HG03175 (cell line): ENCODE data around the gene LRMDA.

ENCODE experiments used
- ATAC-seq: cut with Tn5 transposase; IDR thresholded peaks from one replicate; pipeline ENCODE4 v1.9.1; 2021; ENCODE audit warnings: mild to moderate bottlenecking, moderate library complexity; ENCODE audit not compliant: unreplicated experiment

Gene LRMDA

DNA sequence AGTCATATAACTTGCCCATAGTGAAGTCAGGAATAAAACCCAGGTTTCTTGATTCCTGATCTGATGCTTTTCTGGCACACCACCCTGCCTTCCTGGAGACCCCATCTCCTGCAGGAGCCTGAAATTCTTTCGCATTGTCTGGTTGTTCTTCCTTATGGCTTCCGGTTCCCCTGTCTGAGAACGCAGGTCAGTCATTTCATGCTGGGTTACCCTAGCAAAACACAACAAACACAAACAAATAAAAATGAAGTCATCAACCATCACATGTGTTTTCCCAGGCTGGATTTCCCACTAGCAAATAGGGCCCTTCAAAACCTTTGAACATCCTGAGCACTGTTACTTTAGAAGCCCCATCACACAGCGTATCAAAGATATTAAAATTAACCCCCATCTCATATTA, 569.6 kb downstream of the LRMDA start:
- no peak for ATAC-seq

DNA sequence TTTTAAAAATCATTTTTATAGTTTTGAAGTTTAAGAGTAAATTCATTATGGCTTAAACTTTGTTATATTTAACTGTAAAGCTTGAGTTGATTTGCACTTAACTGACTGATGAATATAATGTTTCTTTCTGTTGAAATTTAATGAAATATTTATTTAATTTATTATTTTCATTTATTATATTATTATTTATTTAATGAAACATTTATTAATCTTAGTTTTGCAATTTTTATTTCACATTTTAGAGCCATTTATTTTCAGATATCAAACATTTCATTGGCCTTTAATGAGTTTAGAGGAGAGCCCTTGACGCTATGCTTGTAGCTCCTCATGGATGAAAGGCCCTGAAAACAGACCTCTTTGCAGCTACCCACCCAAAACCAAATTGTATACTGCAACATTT, 570.0 kb downstream of the LRMDA start:
- ATAC-seq, result no peak

DNA sequence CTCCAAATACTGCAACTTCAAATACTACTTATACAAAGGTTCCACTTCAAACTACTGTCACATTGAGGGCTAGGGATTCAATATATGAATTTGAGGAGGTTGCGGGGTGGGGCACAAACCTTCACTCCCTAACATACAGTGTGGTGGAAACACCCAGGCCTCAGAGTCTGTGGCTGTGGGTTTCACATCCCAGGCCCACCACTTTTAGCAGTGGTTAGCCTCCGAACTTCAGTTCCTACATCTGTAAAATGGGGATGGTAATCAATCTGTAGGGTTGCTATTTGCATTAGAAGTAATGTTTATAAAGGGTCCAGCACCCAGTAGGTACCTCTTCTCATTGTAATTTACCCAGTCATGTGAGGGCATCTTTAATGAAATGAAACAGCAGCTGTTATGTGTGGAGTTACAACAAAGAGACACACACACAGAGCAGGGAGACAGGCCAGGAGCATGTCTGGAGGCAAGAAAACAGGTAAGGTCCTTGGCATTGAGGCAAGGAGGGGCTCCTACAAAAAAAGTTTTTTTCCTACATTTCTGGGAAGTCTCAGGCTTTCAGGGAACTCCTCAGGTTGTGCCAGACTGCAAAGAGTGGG, 570.9 kb downstream of the LRMDA start:
- ATAC-seq, result no peak

DNA sequence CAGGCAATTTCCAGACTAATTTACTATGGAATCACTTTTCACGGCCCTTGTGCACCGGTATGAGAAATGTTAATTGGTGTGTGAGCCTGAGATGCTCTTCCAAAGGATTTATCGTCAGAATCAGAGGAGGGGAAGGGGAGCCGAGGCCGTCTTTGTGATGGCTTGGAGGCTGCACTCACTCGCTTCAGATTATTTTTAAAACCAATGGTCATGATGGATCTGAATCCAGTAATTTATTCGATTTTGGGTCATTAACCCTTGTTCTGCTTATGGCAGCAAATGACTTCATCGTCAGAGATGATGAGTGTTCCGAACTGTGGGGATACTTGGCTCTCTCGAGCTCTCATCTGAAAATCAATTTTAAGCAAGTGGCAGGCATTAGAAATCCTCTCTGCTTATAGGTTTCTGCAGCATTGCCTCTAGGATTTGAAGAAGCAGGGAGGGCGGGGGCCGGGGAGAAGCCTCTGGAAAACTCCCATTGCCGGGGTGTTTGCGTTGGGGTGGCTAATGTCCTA, 576.3 kb downstream of the LRMDA start:
- ATAC-seq, result no peak

DNA sequence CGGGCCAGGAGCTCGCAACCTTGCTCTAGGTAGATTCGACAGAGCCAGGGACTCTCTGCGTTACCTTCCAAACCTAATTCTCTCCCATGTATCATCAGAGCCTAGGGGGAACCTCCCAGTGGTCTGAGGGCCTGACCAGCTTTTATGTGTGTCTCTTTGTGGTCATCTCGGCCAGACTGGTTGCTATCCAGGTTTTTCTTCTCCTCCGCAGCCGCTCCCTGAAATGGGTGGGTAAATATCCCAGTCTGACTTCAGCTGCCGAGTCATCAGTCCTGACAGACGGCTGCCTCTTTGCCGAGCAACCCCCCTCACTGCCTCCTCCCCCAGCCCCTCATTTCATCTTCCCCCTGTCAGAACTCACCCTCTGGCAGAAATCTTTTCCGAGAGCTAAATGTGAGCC, 578.1 kb downstream of the LRMDA start:
- no peak for ATAC-seq

DNA sequence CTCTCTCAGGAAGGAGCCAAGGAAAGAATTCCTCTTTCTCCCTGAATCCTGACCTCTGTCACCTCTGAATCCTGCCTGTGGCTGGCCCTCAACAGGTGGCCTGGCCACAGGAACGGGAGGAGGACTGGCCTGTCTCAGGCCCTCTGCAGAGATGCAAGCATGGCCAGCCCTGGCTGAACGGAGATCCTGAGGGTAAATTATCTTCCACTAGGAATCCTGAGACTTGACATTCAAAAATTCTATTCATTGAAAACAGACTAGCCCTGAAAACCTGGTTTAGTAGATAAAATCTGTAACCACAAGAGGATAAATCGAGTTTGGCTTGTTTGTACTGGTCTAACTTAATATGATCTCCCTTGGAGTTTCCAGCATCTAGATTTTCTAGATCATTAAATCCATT, 579.3 kb downstream of the LRMDA start:
- ATAC-seq, result no peak

DNA sequence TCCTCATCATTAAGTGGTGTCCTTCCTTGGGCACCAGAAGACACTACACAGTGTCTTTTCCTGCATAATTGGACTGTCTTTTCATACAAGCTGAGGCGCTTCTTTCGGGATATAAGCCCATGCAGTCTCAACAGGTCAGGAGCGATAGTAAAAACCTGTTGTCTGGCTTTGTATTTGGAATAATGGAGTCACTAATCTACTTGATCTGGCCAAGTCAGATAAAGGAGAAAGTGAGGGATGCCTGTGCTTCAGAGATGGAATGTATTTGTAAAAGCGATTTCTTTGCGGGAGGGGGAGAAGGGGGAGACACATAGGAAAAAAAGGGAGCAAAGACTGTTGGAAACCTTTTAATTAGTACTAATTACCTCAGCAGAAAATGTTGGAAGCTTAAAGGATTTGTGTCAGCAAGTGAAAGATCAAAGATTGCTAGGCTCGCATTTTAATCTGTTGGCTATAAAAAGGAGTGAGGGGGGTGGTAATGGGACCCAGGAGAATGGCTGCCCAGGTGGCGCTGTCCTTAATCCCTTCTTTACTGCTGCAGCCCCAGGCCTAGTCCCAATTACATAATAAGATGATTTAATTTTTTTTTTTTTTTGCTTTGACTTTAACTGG, 581.4 kb downstream of the LRMDA start:
- ATAC-seq, result no peak

DNA sequence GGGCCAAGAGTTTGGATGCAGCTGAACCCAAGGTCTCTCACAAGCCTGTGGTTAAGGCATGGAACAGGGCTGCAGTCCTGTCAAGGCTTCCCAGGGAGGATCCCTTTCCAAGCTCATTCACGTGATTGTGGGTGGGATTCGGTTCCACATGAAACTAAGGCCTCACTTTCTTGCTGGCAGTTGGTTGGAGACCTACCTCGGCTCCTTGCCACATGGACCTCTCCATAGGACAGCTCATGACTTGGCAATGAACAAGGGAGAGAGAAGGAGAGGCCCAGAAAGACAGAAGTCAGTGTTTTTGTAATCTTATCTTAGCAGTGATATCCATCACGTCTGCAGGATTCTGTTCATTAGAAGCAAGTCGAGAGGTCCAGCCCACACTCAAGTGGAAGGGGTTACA, 583.8 kb downstream of the LRMDA start:
- ATAC-seq, result no peak

DNA sequence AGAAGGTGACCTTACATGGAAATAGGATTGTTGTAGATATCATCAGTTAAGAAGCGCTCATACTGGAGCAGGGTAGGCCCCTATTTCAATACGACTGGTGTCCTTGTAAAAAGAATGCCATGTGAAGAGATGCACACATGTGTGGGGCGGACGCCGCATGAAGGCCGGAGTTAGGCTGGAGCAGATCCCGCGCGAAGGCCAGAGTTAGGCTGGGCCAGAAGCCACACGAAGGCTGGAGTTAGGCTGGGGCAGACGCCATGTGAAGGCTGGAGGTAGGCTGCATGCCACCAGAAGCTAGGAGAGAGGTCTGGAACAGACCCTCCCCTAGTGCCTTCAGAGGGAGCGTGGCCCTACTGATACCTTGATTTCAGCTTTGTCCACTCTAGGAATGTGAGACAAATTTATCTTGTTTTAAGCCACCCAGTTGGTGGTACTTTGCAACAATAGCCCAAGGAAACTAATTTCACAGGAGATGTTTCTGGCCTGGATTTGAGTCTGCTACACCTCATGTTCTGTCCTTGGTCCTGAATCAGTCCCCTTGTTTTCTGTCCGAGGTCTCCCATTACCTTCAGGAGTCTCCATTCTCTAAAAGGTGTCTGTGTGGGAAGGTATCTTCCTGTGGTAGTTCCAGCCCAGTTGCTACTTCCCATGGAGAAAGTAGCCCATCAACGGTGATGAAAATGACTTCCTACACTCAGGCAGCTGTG, 585.8 kb downstream of the LRMDA start:
- ATAC-seq, result no peak

DNA sequence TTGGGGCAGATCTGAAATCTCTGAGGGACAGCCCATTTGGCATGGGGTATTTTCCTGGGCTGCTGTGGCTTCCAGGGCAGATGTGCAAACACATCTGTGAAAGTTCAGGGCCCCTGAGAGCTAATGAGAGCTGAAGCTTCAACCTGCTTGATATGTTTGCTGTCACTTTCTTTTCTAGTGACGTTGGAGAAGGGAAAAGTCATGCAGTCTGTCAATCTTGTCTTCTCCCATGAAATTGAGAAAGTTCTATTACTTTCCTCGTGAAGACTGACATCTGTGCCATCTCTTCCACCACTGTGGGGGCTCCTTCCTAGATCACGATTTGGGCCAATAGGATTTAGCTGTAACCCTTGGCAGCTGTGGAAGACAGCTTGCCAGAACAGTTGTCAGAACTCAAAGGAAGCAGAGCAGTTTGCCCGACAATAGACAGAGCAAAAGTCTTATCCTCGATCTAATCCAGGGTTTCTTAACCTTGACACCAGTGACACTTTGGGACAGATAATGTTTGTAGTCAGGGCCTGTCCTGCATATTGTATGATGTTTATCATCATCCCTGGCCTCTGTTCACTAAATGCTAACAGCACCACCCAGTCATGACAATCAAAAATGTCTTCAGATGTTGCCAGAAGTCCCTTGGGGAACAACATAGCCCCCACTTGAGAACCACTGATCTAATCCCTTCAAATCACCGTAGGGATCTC, 586.5 kb downstream of the LRMDA start:
- no peak for ATAC-seq

DNA sequence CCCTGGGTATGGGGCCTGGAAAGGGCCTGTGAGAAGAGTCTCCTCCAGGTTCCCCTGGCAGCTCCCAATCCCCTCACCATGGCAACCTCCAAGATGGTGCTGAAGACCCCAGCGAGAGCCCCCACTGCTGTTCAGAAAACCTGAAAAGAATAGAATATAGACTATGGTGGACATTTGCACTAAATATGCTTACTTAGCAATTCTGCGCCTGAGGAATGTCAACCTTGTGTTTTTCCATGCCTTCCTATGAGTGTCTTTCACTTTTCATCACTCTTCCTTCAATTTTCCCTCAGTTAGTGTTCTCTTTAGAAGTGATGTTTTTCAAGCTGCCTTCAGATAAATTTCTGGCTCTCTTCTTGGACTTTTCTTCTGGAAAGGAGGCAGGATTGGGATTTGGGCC, 589.2 kb downstream of the LRMDA start:
- no peak for ATAC-seq

DNA sequence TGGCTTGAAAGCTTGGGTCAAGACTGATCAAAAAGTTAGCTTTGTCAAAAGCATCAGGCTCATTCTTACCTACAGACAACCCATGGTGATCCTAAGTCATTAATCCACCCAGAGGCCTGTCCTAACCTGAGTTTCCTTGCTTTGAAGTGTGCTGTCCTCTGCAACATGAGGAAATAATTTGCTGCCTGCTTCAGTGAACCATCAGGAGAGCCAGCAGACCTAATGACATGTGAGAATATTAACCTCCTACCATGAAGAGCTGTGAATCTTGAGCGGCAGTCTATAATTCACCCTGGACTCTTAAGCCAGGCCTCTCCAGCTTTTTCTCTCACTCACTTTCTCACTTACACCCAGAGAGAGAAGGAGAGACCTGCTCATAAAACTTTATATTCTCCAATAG, 590.0 kb downstream of the LRMDA start:
- ATAC-seq, result no peak

DNA sequence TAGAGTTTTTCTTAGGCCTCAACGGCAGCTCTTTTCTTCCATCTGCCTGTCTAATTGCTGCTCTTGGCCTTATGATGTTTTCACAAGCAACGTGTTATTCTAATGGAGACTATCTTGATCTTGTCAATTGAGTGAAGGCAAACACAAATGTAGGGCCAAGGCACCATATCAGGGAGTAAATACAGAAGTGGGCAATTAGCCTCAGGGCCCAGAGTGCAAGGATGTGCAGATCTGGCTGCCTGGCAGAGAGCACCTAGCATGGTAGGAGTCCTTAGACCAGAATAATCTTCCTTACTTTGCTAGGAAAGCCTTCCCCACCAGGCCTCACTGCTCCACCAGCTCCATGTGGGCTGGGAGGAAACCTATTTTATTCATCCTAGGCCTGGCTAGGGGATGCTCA, 590.9 kb downstream of the LRMDA start:
- no peak for ATAC-seq

DNA sequence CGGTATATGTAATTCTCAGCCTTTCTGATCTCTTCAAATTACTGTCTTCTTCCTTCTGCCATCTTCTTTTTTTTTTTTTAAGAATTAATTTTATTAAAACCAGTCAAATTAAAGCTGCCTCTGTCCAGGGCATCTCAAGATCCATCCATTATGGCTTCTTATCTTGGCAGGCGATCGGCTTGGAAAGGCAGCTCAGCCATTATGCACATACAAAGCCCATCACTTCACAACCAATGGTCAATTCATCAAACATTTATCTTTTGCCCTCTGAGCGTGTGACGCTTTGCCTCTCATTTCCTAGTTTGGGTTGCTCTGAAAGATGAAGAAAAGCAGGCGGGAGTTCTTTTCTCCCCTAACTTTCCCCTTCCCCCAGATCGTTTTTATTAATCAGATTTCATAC, 591.6 kb downstream of the LRMDA start:
- no peak for ATAC-seq

DNA sequence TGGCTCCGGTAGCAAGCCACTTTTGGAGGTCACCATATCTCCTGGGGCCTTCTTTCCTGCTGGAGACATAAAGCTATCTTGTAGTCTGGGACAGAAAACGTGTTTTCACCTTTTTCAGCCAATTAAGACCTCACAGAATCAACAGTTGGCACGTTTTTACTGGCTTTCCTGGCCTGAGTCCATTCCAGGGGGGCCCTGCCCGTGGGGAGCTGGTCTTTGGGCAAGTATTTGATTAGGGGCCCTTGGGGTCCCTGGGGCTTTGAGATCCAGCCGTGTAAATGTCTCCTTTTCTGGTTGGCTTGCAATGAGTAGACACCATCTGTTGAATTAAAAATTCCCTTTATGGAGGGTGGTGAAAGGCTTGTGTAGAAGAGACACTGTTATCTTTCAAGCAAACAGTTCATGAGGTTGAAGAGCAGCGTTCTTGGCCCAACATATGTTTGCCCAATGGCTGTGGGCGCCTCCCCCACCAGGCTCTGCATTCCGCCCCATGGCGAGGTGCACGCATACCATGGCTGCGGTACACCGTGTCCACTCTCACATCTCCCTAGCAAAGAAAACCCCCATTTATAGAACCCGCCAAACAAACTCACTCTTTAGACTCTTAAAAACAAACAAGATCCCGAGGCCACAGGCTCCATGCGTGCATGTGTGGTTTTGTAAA, 593.2 kb downstream of the LRMDA start:
- ATAC-seq, result no peak

DNA sequence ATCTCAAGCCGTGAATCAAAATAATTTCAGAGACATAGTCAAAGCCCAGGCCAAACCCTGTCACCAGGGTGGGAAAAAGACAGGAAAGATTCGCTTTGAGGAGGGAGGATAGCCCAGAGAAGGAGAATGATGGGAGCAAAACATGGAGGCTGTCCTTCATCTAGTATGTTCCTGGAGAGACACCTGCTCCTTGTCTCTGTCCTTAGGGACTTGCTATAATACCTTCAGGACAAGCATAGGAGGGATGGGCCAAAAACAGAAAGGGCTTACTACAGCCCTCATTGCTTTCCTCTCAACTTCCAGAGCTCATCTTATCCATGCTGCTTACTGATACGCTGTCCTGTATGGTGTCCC, 593.7 kb downstream of the LRMDA start:
- ATAC-seq, result no peak

DNA sequence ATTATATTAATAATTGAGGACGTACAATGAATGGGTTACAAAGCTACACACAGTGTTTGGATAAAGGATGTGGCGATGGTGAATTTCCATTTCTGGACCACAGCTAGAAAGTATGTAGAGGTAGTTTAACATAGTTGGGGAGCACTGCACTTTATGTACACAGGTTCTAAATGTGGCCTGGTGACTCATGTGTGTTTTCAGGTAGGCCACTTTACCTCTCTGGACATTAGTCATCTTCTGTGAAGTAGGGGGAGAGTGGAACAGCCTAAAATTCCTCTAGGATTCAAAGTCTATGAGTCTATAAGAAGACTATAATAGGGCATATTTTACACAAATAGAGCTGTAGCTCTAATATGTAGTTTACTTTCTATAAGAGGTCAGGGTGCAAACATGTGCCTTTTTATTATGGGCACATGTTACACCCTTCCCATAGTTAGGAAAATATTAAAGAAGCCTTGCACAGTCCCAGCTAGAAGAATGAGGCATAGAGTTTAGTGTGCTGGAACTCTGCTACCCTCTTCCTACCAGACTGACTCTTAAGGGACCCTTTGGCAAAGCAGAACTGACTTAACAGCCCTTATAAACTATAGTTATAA, 594.9 kb downstream of the LRMDA start:
- no peak for ATAC-seq

DNA sequence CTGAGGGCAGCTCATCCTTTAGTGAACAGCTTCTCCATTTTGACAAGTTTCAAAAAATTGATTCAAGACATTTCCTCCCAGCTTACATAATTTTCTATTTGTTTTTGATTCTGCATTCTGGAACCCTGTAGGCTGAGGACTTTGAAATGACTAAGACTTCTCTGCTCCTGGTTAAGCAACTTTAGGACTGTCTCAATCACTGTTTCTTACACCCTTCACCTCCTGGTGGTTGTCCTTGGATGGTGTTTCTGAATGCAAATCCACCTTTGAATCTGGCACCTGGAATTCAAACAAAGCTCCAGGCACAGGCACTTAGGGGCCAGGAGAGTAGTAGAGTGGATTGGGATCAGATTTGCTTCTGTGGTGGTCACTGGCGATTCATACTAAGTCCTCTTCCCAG, 595.5 kb downstream of the LRMDA start:
- no peak for ATAC-seq

DNA sequence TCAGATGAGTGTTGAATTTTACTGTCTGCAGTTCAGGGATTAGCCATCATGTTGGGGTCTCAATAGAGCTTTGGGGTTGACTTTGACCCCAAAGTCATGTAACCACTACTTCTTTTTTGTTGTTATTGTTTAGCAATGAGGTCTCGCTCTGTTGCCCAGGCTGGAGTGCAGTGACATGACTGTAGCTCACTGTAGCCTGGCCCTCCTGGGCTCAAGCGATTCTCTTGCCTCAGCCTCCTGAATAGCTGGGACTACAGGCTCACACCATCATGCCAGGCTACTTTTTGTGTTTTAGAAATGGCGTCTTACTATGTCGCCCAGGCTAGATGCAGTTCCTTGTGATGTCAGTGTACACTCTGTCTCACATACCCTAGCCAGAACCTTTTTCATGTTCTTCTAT, 598.4 kb downstream of the LRMDA start:
- no peak for ATAC-seq

DNA sequence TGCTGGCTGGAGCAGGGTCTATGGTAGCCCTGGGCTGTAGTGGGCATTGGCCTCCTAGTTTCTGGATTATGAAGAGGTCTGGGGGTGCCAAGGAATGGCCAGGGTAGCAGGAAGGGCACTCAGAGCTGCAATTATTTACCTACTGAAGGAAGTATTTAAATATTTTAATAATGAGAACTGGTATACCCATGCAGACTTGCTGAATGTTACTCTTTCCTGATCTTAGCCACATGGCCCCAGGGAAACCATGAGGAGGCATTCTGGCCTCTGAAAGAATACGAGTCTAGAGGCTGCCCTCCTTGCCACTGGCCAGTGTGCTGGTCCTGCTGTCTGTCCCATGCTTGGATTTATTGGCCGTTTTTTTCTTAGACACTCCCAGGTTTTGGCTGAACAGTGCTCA, 599.7 kb downstream of the LRMDA start:
- ATAC-seq, result no peak
